ENCODE data around the gene LTF. TPM values are rescaled to one million over a fixed set of nuclear protein-coding genes. Genes with fewer than 3 reads are reported as not detected.

Gene LTF
- total RNA-seq, 1 donor from 2014 or later: 1.4 TPM

GRCh38 chr3:46414739-46415138 lies 50.0 kb downstream of the LTF start:
- H3K4me1 ChIP-seq: no peaks in the 10 kb centered on the region
- no peaks in the 10 kb centered on the region for H3K27me3 ChIP-seq
- H3K4me3 ChIP-seq: no peak overlapping the region
- no peaks in the 10 kb centered on the region for H3K9me3 ChIP-seq
- DNase-seq (ENCODE audit: low spot score in 2 of 2): no peak
- intact Hi-C loops (cut with DNase I): no loop called here
- H3K27ac ChIP-seq: no peak overlapping the region
- no peaks in the 10 kb centered on the region for H3K36me3 ChIP-seq
- TF ChIP-seq, protein P1, sequence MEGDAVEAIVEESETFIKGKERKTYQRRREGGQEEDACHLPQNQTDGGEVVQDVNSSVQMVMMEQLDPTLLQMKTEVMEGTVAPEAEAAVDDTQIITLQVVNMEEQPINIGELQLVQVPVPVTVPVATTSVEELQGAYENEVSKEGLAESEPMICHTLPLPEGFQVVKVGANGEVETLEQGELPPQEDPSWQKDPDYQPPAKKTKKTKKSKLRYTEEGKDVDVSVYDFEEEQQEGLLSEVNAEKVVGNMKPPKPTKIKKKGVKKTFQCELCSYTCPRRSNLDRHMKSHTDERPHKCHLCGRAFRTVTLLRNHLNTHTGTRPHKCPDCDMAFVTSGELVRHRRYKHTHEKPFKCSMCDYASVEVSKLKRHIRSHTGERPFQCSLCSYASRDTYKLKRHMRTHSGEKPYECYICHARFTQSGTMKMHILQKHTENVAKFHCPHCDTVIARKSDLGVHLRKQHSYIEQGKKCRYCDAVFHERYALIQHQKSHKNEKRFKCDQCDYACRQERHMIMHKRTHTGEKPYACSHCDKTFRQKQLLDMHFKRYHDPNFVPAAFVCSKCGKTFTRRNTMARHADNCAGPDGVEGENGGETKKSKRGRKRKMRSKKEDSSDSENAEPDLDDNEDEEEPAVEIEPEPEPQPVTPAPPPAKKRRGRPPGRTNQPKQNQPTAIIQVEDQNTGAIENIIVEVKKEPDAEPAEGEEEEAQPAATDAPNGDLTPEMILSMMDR (IDR thresholded peaks at IDR 0.05): no peak

DNA sequence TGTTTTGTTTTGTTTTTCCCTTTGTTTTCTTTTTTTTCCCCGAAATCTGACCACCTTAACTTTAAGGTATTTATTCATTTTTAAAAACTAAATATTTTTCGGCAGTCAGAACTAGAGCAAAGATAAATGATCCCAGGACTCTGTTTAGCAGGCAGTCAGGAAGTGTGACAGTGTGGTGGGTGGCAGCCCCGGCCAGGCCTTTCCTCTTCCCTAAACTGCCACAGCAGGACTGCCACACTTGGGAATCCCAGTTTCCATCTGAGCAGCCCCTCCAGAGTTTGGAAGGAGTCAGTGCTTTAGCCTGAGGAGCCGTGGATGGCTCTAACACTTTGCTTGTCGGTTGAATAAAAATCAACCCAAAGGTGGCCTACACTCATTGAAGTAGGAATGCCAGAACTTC lies 50.8 kb downstream of the LTF start:
- H3K27ac ChIP-seq: no peak overlapping the region
- TF ChIP-seq, protein P1 (IDR thresholded peaks at IDR 0.05): no peak
- H3K4me1 ChIP-seq: no peaks in the 10 kb centered on the region
- H3K4me3 ChIP-seq: no peak overlapping the region
- H3K9me3 ChIP-seq: no peaks in the 10 kb centered on the region
- no peaks in the 10 kb centered on the region for H3K27me3 ChIP-seq
- DNase-seq (ENCODE audit: low spot score in 2 of 2): no peak
- no peaks in the 10 kb centered on the region for H3K36me3 ChIP-seq
- intact Hi-C loops (cut with DNase I): no loop called here

GRCh38 chr3:46412786-46413298 lies 51.9 kb downstream of the LTF start:
- Histone ChIP-seq H3K9me3 (no peaks in the 10 kb centered on the region), H3K27me3 (no peaks in the 10 kb centered on the region), H3K27ac (no peak overlapping the region), H3K4me3 (no peak overlapping the region), H3K4me1 (no peaks in the 10 kb centered on the region), H3K36me3 (no peaks in the 10 kb centered on the region)
- DNase-seq (ENCODE audit: low spot score in 2 of 2): no peak
- intact Hi-C loops (cut with DNase I): no loop called here
- TF ChIP-seq, protein P1 (IDR thresholded peaks at IDR 0.05): no peak

DNA sequence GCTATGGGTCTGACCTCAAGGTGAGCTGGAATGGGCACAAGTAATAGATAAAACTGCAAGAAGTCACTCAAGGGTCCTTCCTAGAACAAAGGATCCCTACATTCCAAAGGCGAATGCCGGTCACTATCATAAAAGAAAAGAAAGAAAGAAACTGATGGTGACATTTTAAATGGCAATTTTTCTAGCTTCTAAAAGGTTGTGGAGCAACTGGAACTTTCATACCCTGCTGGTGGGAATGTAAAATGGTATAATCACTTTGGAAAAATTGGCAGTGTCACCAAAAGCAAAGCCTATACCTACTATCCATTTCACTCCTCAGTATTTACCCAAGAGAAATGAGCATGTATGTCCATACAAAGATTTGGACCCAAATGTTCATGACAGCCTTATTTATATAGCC lies 53.4 kb downstream of the LTF start:
- Histone ChIP-seq H3K4me1 (no peaks in the 10 kb centered on the region), H3K4me3 (no peak overlapping the region), H3K27me3 (no peaks in the 10 kb centered on the region), H3K27ac (no peak overlapping the region), H3K36me3 (no peaks in the 10 kb centered on the region), H3K9me3 (no peaks in the 10 kb centered on the region)
- TF ChIP-seq, protein P1 (IDR thresholded peaks at IDR 0.05): no peak
- no peak for DNase-seq (ENCODE audit: low spot score in 2 of 2)
- intact Hi-C loops (cut with DNase I): no loop called here

DNA sequence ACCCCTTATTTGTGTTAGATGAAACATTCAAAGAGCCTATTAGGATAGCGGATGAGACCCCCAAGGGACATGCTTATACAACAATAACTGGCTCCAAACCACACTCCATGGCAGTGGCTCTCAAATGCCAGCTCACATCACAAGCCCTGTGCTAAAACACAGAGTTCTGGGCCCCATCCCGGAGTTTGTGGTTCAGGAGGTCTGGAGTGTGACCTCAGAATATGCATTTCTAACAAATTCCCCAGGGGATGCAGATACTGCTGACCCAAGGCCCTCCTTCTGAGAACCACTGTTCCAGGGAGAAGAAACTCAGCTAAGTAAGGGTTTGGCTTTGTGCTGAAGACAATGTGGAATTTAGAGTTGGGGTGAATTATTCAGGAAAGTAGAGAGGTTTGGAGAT lies 54.0 kb downstream of the LTF start:
- Histone ChIP-seq H3K27me3 (no peaks in the 10 kb centered on the region), H3K27ac (no peak overlapping the region), H3K9me3 (no peaks in the 10 kb centered on the region), H3K36me3 (no peaks in the 10 kb centered on the region), H3K4me1 (peaks cover 0 to 2% of the 10 kb centered on the region in 2 donors), H3K4me3 (no peak overlapping the region)
- intact Hi-C loops (cut with DNase I): no loop called here
- DNase-seq (ENCODE audit: low spot score in 2 of 2): no peak
- TF ChIP-seq, protein P1 (IDR thresholded peaks at IDR 0.05): no peak

Data from ascending aorta (tissue), 2 donors.